HL-60 (cell line): ENCODE results near the gene LCA5L. TPM values are rescaled to one million over a fixed set of nuclear protein-coding genes. Genes with fewer than 3 reads are reported as not detected.

Experiments used
- DNase-seq, 2 experiments: peaks; one replicate each; pipeline ENCODE4 v3.0.0-alpha.2; 2010 to 2020; ENCODE audit warnings: low read depth in 1 of 2, low spot score in 1 of 2
- H3K27ac ChIP-seq: fragments of 250-450 bp; sonication (Bioruptor Pico); replicated peaks from 2 replicates; pipeline ENCODE4 v1.5.1; 2020; ENCODE audit warnings: mild to moderate bottlenecking, moderate library complexity
- H3K27me3 ChIP-seq: fragments of 250-450 bp; sonication (Bioruptor Pico); 2 replicates; pipeline ENCODE4 v1.5.1; 2021; ENCODE audit warnings: mild to moderate bottlenecking, moderate library complexity; ENCODE audit not compliant: insufficient read depth, poor library complexity, severe bottlenecking
- H3K4me3 ChIP-seq: replicated peaks from 2 replicates; pipeline ENCODE4 v1.5.1; 2011; ENCODE audit warnings: mild to moderate bottlenecking, control low read depth, low read length; ENCODE audit not compliant: insufficient read depth
- GABPA ChIP-seq: IDR thresholded peaks from 2 replicates; pipeline ENCODE4 v1.6.1; 2012; ENCODE audit warnings: low read depth
- POLR2AphosphoS5 ChIP-seq: IDR thresholded peaks from 2 replicates; pipeline ENCODE4 v1.6.1; 2012; ENCODE audit warnings: low read depth
- SPI1 ChIP-seq: IDR thresholded peaks from 2 replicates; pipeline ENCODE4 v1.6.1; 2012; ENCODE audit warnings: low read depth, mild to moderate bottlenecking, borderline replicate concordance
- microRNA-seq: library from miRNA; unstranded; fragments of <30 nt; microRNA quantifications from one replicate; pipeline ENCODE4, GENCODE V29; 2018
- TF ChIP-seq, protein P1 (sequence below): IDR thresholded peaks from one replicate; pipeline ENCODE4 v1.5.1; 2011; ENCODE audit warnings: low read length, control low read depth, inconsistent platforms; ENCODE audit not compliant: insufficient read depth
- TF ChIP-seq, protein P2 (sequence below): IDR thresholded peaks from 2 replicates; pipeline ENCODE4 v1.6.1; 2012; ENCODE audit warnings: low read depth; ENCODE audit not compliant: insufficient replicate concordance

Gene LCA5L

DNA sequence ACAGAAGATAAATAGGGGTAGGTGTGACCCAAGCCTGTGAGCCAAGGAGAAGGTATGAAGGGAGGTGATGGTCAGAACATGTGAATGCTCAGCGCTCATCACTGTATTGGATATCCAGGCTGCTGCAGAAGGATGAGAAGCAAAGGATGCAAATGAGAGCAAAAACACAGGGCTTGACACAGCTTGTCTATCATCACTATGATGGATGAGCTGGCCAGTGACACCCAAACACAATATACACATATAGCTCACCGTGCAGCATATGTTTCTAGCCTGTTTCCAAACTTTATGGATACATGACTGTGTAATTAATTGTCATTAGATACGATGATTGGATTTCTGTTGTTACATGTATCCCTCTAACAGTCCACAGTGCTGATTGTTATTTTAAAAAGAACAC lies 82.8 kb downstream of the LCA5L start:
- H3K27ac ChIP-seq = peak overlapping the region; percentile 50
- TF ChIP-seq GABPA = no peak
- TF ChIP-seq POLR2AphosphoS5 = no peak
- TF ChIP-seq, protein P1, sequence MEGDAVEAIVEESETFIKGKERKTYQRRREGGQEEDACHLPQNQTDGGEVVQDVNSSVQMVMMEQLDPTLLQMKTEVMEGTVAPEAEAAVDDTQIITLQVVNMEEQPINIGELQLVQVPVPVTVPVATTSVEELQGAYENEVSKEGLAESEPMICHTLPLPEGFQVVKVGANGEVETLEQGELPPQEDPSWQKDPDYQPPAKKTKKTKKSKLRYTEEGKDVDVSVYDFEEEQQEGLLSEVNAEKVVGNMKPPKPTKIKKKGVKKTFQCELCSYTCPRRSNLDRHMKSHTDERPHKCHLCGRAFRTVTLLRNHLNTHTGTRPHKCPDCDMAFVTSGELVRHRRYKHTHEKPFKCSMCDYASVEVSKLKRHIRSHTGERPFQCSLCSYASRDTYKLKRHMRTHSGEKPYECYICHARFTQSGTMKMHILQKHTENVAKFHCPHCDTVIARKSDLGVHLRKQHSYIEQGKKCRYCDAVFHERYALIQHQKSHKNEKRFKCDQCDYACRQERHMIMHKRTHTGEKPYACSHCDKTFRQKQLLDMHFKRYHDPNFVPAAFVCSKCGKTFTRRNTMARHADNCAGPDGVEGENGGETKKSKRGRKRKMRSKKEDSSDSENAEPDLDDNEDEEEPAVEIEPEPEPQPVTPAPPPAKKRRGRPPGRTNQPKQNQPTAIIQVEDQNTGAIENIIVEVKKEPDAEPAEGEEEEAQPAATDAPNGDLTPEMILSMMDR = no peak
- TF ChIP-seq, protein P2, sequence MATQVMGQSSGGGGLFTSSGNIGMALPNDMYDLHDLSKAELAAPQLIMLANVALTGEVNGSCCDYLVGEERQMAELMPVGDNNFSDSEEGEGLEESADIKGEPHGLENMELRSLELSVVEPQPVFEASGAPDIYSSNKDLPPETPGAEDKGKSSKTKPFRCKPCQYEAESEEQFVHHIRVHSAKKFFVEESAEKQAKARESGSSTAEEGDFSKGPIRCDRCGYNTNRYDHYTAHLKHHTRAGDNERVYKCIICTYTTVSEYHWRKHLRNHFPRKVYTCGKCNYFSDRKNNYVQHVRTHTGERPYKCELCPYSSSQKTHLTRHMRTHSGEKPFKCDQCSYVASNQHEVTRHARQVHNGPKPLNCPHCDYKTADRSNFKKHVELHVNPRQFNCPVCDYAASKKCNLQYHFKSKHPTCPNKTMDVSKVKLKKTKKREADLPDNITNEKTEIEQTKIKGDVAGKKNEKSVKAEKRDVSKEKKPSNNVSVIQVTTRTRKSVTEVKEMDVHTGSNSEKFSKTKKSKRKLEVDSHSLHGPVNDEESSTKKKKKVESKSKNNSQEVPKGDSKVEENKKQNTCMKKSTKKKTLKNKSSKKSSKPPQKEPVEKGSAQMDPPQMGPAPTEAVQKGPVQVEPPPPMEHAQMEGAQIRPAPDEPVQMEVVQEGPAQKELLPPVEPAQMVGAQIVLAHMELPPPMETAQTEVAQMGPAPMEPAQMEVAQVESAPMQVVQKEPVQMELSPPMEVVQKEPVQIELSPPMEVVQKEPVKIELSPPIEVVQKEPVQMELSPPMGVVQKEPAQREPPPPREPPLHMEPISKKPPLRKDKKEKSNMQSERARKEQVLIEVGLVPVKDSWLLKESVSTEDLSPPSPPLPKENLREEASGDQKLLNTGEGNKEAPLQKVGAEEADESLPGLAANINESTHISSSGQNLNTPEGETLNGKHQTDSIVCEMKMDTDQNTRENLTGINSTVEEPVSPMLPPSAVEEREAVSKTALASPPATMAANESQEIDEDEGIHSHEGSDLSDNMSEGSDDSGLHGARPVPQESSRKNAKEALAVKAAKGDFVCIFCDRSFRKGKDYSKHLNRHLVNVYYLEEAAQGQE = no peak
- no peak for TF ChIP-seq SPI1
- H3K4me3 ChIP-seq = no peak overlapping the region
- DNase-seq = no peak
- no peaks in the 10 kb centered on the region for H3K27me3 ChIP-seq

DNA sequence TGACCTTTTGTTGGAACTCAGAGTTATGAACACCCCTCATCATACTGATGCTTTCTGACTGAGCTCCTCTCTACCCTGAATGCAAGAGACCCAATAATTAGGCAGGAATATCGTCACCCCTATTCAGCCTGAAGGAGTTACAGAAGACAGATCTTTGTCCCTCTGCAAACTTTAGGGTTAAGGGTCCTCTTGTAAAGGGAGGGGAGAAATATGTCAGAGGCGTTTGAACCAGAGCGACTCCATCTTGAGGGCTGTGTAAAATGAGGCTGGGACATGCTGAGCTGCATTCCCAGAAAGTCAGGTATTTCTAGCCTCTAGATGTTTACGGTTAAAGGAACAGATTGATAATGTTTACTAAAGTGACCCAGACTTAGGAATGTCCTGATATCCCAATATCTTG lies 86.2 kb downstream of the LCA5L start:
- H3K27me3 ChIP-seq = no peaks in the 10 kb centered on the region
- DNase-seq = no peak
- no peak overlapping the region for H3K27ac ChIP-seq
- no peak for TF ChIP-seq SPI1
- TF ChIP-seq, protein P2 = no peak
- TF ChIP-seq, protein P1 = no peak
- no peak for TF ChIP-seq GABPA
- H3K4me3 ChIP-seq = no peak overlapping the region

Small RNA genes lying within 50 kb of the gene (microRNA-seq; reads per million reads assigned to microRNA genes)
- gene MIR6508 = not detected
